Measurements from ENCODE around the gene MEGF10. TPM values are rescaled to one million over a fixed set of nuclear protein-coding genes. Genes with fewer than 3 reads are reported as not detected.
"Not testable (repeated sequence)": the region's sequence is repeated elsewhere in the genome, so short reads cannot be mapped to it uniquely, and the experiment has no call there.

Gene MEGF10
- total RNA-seq, 1 donor from 2014 or later = 0.47 TPM

GRCh38 chr5:127292030-127292735, 1.6 kb downstream of the MEGF10 start:
- peaks cover 11% of the 10 kb centered on the region for H3K4me1 ChIP-seq
- no peak for TF ChIP-seq CTCF (IDR thresholded peaks at IDR 0.05; ENCODE audit: borderline replicate concordance)
- no peaks in the 10 kb centered on the region for H3K36me3 ChIP-seq
- no peak for DNase-seq
- peaks cover 83% of the 10 kb centered on the region for H3K27me3 ChIP-seq (ENCODE audit: low read depth)
- no peak overlapping the region for H3K4me3 ChIP-seq
- peaks cover 8% of the 10 kb centered on the region for H3K9me3 ChIP-seq (replicated peaks)
- H3K27ac ChIP-seq (replicated peaks) = no peak overlapping the region
- intact Hi-C loops (cut with micrococcal nuclease) = loop anchor here (10.0 kb wide), 1 partner anchor 153 kb away; no protein-coding TSS in a partner anchor

GRCh38 chr5:127293373-127293772, 2.8 kb downstream of the MEGF10 start:
- H3K27me3 ChIP-seq (ENCODE audit: low read depth) = peaks cover 95% of the 10 kb centered on the region
- H3K4me1 ChIP-seq = peaks cover 11% of the 10 kb centered on the region
- no peaks in the 10 kb centered on the region for H3K36me3 ChIP-seq
- intact Hi-C loops (cut with micrococcal nuclease) = loop anchor here (10.0 kb wide), 1 partner anchor 151 kb away; no protein-coding TSS in a partner anchor
- H3K9me3 ChIP-seq (replicated peaks) = peaks cover 6% of the 10 kb centered on the region
- no peak overlapping the region for H3K4me3 ChIP-seq
- H3K27ac ChIP-seq (replicated peaks) = no peak overlapping the region
- DNase-seq = no peak
- TF ChIP-seq CTCF (IDR thresholded peaks at IDR 0.05; ENCODE audit: borderline replicate concordance) = no peak

GRCh38 chr5:127294829-127295228, 4.2 kb downstream of the MEGF10 start:
- Histone ChIP-seq H3K36me3 (no peaks in the 10 kb centered on the region), H3K4me3 (no peak overlapping the region), H3K4me1 (peaks cover 11% of the 10 kb centered on the region), H3K27me3 (ENCODE audit: low read depth) (peaks cover 88% of the 10 kb centered on the region), H3K27ac (replicated peaks) (no peak overlapping the region), H3K9me3 (replicated peaks) (no peaks in the 10 kb centered on the region)
- no peak for DNase-seq
- intact Hi-C loops (cut with micrococcal nuclease) = loop anchor here (10.0 kb wide), 1 partner anchor 150 kb away; no protein-coding TSS in a partner anchor
- TF ChIP-seq CTCF (IDR thresholded peaks at IDR 0.05; ENCODE audit: borderline replicate concordance) = no peak

GRCh38 chr5:127295454-127295853, 4.9 kb downstream of the MEGF10 start:
- Histone ChIP-seq H3K36me3 (no peaks in the 10 kb centered on the region), H3K9me3 (replicated peaks) (no peaks in the 10 kb centered on the region), H3K4me1 (peaks cover 7% of the 10 kb centered on the region), H3K4me3 (no peak overlapping the region), H3K27me3 (ENCODE audit: low read depth) (peaks cover 82% of the 10 kb centered on the region), H3K27ac (replicated peaks) (no peak overlapping the region)
- no peak for TF ChIP-seq CTCF (IDR thresholded peaks at IDR 0.05; ENCODE audit: borderline replicate concordance)
- intact Hi-C loops (cut with micrococcal nuclease) = loop anchor here (10.0 kb wide), 1 partner anchor 149 kb away; no protein-coding TSS in a partner anchor
- DNase-seq = no peak

- Histone ChIP-seq H3K27ac (replicated peaks) (no peak overlapping the region), H3K36me3 (no peaks in the 10 kb centered on the region), H3K9me3 (replicated peaks) (no peaks in the 10 kb centered on the region), H3K4me1 (no peaks in the 10 kb centered on the region), H3K4me3 (no peak overlapping the region), H3K27me3 (ENCODE audit: low read depth) (peaks cover 73% of the 10 kb centered on the region)
- TF ChIP-seq CTCF (IDR thresholded peaks at IDR 0.05; ENCODE audit: borderline replicate concordance) = no peak
- intact Hi-C loops (cut with micrococcal nuclease) = loop anchor here (10.0 kb wide), 1 partner anchor 148 kb away; no protein-coding TSS in a partner anchor
- no peak for DNase-seq
These were observed 5.7 kb downstream of the MEGF10 start for GRCh38 chr5:127296321-127296720.

GRCh38 chr5:127296894-127297293, 6.3 kb downstream of the MEGF10 start:
- intact Hi-C loops (cut with micrococcal nuclease) = loop anchor here (10.0 kb wide), 1 partner anchor 148 kb away; no protein-coding TSS in a partner anchor
- not testable (repeated sequence) for H3K36me3 ChIP-seq; H3K4me1 ChIP-seq; DNase-seq; H3K4me3 ChIP-seq; H3K9me3 ChIP-seq (replicated peaks); H3K27ac ChIP-seq (replicated peaks)
- H3K27me3 ChIP-seq (ENCODE audit: low read depth) = peaks cover 67% of the 10 kb centered on the region

All from left ventricle myocardium inferior (tissue), 1 donor.